Caco-2 (cell line): ENCODE measurements around the gene SLC25A29. TPM values are rescaled to one million over a fixed set of nuclear protein-coding genes. Genes with fewer than 3 reads are reported as not detected.

Experiments
- Bru-seq: library from RNA; stranded (reverse); fragments of 400-500 nt; gene quantifications from one replicate; lab custom pipeline; 2021; lab: Mats Ljungman, UMichigan
- BruChase-seq, 2 experiments: library from RNA; stranded (reverse); fragments of 400-500 nt; gene quantifications; one replicate each; lab custom pipeline; 2021; lab: Mats Ljungman, UMichigan
- BruUV-seq: library from RNA; stranded (reverse); fragments of 400-500 nt; replicated peaks from 2 replicates; lab custom pipeline; 2021; lab: Mats Ljungman, UMichigan
- CTCF ChIA-PET: fragments of 300-600 bp; sonication (Branson Sonifier 250); formaldehyde crosslinking; loops from one replicate; lab custom pipeline; 2022; ENCODE audit warnings: antibody characterized with exemption; lab: Charles Lee
- POLR2A ChIA-PET: fragments of 300-600 bp; sonication (Branson Sonifier 250); formaldehyde crosslinking; loops from one replicate; lab custom pipeline; 2022; ENCODE audit warnings: antibody characterized with exemption; lab: Charles Lee
- DNase-seq, 2 experiments: peaks; one replicate each; pipeline versions ENCODE4 v3.0.0 to v3.0.0-alpha.2; 2020 to 2022
- H3K27me3 ChIP-seq: replicated peaks from 2 replicates; pipeline ENCODE4 v1.6.0; 2011; ENCODE audit warnings: low read length; ENCODE audit not compliant: control insufficient read depth, insufficient read depth
- H3K36me3 ChIP-seq: 2 replicates; pipeline ENCODE4 v1.5.1; 2011; ENCODE audit warnings: low read length; ENCODE audit not compliant: control insufficient read depth, insufficient read depth
- H3K4me1 ChIP-seq: fragments of 250-450 bp; sonication (Bioruptor Pico); 2 replicates; pipeline ENCODE4 v1.5.1; 2020; ENCODE audit warnings: mild to moderate bottlenecking
- H3K4me3 ChIP-seq: 2 replicates; pipeline ENCODE4 v1.5.1; 2011; ENCODE audit warnings: low read depth, mild to moderate bottlenecking, control low read depth, low read length
- H3K9me3 ChIP-seq: fragments of 250-450 bp; sonication (Bioruptor Pico); 2 replicates; pipeline ENCODE4 v1.5.1; 2020; ENCODE audit warnings: mild to moderate bottlenecking, moderate library complexity
- H3K27ac Mint-ChIP-seq: one replicate; pipeline ENCODE4 v1.8.0; 2022; ENCODE audit warnings: mixed read lengths; ENCODE audit not compliant: unreplicated experiment
- H3K27me3 Mint-ChIP-seq: one replicate; pipeline ENCODE4 v1.8.0; 2022; ENCODE audit warnings: mixed read lengths; ENCODE audit not compliant: insufficient read depth, unreplicated experiment
- H3K36me3 Mint-ChIP-seq: one replicate; pipeline ENCODE4 v1.8.0; 2022; ENCODE audit warnings: mild to moderate bottlenecking, mixed read lengths; ENCODE audit not compliant: insufficient read depth, unreplicated experiment
- H3K4me1 Mint-ChIP-seq: one replicate; pipeline ENCODE4 v1.8.0; 2022; ENCODE audit warnings: low read depth, mixed read lengths; ENCODE audit not compliant: unreplicated experiment
- H3K4me3 Mint-ChIP-seq: one replicate; pipeline ENCODE4 v1.8.0; 2022; ENCODE audit warnings: mild to moderate bottlenecking, moderate library complexity, mixed read lengths; ENCODE audit not compliant: unreplicated experiment
- H3K9me3 Mint-ChIP-seq: one replicate; pipeline ENCODE4 v1.8.0; 2022; ENCODE audit warnings: mixed read lengths; ENCODE audit not compliant: unreplicated experiment
- CTCF ChIP-seq, 2 experiments: fragments of 200-600 bp in 1 of 2; IDR thresholded peaks; 1 replicate in 1 of 2; 2 replicates in 1 of 2; pipeline versions ENCODE4 v1.5.1 to v1.8.0; 2011 to 2022; ENCODE audit warnings: antibody characterized with exemption in 1 of 2, control low read depth in 1 of 2, inconsistent platforms in 1 of 2, low read depth in 1 of 2, low read length in 1 of 2, mild to moderate bottlenecking in 1 of 2, moderate library complexity in 1 of 2; ENCODE audit not compliant: insufficient read depth in 1 of 2, severe bottlenecking in 1 of 2, unreplicated experiment in 1 of 2
- intact Hi-C: fragments of 100-400 bp; cut with micrococcal nuclease; formaldehyde crosslinking; loops from one replicate; pipeline ENCODE4 v1.10.0; 2022; ENCODE audit not compliant: unreplicated experiment
- long read RNA-seq: library from polyadenylated mRNA; stranded (forward); transcript quantifications from one replicate; pipeline ENCODE4 v2.0.0, GENCODE V29; 2022
- total RNA-seq: library from RNA; stranded (reverse); gene quantifications from 2 replicates; pipeline ENCODE4 v1.2.3, GENCODE V29; 2022

The SLC25A29 gene, protein sequence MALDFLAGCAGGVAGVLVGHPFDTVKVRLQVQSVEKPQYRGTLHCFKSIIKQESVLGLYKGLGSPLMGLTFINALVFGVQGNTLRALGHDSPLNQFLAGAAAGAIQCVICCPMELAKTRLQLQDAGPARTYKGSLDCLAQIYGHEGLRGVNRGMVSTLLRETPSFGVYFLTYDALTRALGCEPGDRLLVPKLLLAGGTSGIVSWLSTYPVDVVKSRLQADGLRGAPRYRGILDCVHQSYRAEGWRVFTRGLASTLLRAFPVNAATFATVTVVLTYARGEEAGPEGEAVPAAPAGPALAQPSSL
- 28.5 and 29.9 TPM in 2 replicates for total RNA-seq
- percentile 55 among the genes with signal in this experiment for Bru-seq, nascent RNA
- percentile 65 among the genes with signal in this experiment for BruChase-seq, experiment 1, labeled RNA remaining after a 2-hour chase
- percentile 61 among the genes with signal in this experiment for BruChase-seq, experiment 2, labeled RNA remaining after a 6-hour chase
- long read RNA-seq, full-length matches to known transcripts, result 29 of 40 reads
- long read RNA-seq, partial matches to known transcripts, result 0 of 40 reads
- long read RNA-seq, other reads (novel, unspliced or antisense), result 11 of 40 reads

GRCh38 chr14:100306101-100306997 lies at the start of gene SLC25A29:
TSS of gene SLC25A29 (minus strand) at chr14:100306444. CDS start at chr14:100306232, 212 bp downstream.
- Mint-ChIP-seq H3K27ac (no peak within 1 kb of the TSS), H3K36me3 (no peaks in the 10 kb centered on the region), H3K27me3 (no peaks in the 10 kb centered on the region), H3K4me3 (peak within 1 kb of the TSS; percentile 88), H3K4me1 (peaks cover 10% of the 10 kb centered on the region), H3K9me3 (no peaks in the 10 kb centered on the region)
- no peaks in the 10 kb centered on the region for H3K36me3 ChIP-seq
- CTCF ChIA-PET, result interaction anchor here (0.6 kb wide), 1 partner anchor 78 kb away, joined by 3 read pairs; no protein-coding TSS in a partner anchor
- no peaks in the 10 kb centered on the region for H3K9me3 ChIP-seq
- TF ChIP-seq CTCF (IDR thresholded peaks at IDR 0.05; ENCODE audit: insufficient read depth in 1 of 2, low read depth in 1 of 2, low read length in 1 of 2, severe bottlenecking in 1 of 2, unreplicated experiment in 1 of 2), result no peak
- POLR2A ChIA-PET, result interaction anchor here (0.6 kb wide), 1 partner anchor 31 kb away, joined by 3 read pairs; no protein-coding TSS in a partner anchor
- no peaks in the 10 kb centered on the region for H3K27me3 ChIP-seq
- peaks cover 14% of the 10 kb centered on the region; the same call in 1 of the 2 replicates for H3K4me1 ChIP-seq
- peak within 1 kb of the TSS; percentile 82 for H3K4me3 ChIP-seq
- intact Hi-C loops, result no loop called here
- peak; percentile 67 to 91 for DNase-seq
- BruUV-seq, result no TSS peak

GRCh38 chr14:100350986-100351385 lies 44.7 kb upstream of the SLC25A29 start:
- intact Hi-C loops, result no loop called here
- Mint-ChIP-seq H3K27ac (no peak overlapping the region), H3K27me3 (no peaks in the 10 kb centered on the region), H3K9me3 (no peaks in the 10 kb centered on the region), H3K36me3 (peaks cover 48% of the 10 kb centered on the region), H3K4me1 (no peaks in the 10 kb centered on the region), H3K4me3 (no peak overlapping the region)
- Histone ChIP-seq H3K9me3 (no peaks in the 10 kb centered on the region), H3K27me3 (no peaks in the 10 kb centered on the region), H3K4me1 (no peaks in the 10 kb centered on the region), H3K4me3 (no peak overlapping the region), H3K36me3 (peaks cover 1% of the 10 kb centered on the region)
- no peak for DNase-seq
- TF ChIP-seq CTCF (IDR thresholded peaks at IDR 0.05; ENCODE audit: insufficient read depth in 1 of 2, low read depth in 1 of 2, low read length in 1 of 2, severe bottlenecking in 1 of 2, unreplicated experiment in 1 of 2), result no peak
- no TSS peak for BruUV-seq
- ChIA-PET POLR2A (no interaction called here), CTCF (interaction anchor here (0.5 kb wide), 1 partner anchor 1196 kb away, joined by 3 read pairs; no protein-coding TSS in a partner anchor)
